ENCODE data around the gene UGT1A10.
"Not testable (repeated sequence)": the region's sequence is repeated elsewhere in the genome, so short reads cannot be mapped to it uniquely, and the experiment has no call there.

DNA sequence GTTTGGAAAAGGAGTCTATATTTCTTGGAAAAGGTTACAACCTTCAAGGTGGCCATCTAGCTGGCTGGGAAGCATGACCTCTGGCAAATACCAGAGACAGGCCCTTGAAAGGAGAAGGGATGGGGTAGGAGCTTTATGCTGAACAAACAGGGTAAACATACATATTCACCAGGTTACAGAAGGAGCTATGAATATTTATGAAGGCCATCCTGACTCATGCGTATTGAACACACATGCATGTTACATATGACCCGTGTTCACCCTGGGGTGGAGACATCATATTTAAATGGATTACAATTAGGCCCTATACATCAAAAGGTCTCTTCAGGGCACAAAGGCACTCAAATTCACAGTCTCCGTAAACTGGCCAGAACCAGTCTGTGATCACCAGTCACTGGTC lies 19.7 kb downstream of the UGT1A10 start:
- TF ChIP-seq, protein P1, sequence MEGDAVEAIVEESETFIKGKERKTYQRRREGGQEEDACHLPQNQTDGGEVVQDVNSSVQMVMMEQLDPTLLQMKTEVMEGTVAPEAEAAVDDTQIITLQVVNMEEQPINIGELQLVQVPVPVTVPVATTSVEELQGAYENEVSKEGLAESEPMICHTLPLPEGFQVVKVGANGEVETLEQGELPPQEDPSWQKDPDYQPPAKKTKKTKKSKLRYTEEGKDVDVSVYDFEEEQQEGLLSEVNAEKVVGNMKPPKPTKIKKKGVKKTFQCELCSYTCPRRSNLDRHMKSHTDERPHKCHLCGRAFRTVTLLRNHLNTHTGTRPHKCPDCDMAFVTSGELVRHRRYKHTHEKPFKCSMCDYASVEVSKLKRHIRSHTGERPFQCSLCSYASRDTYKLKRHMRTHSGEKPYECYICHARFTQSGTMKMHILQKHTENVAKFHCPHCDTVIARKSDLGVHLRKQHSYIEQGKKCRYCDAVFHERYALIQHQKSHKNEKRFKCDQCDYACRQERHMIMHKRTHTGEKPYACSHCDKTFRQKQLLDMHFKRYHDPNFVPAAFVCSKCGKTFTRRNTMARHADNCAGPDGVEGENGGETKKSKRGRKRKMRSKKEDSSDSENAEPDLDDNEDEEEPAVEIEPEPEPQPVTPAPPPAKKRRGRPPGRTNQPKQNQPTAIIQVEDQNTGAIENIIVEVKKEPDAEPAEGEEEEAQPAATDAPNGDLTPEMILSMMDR (IDR thresholded peaks at IDR 0.05; ENCODE audit: borderline replicate concordance, extremely low read depth, low read length, poor library complexity, severe bottlenecking): not testable (repeated sequence)
- not testable (repeated sequence) for TF ChIP-seq EZH2 (IDR thresholded peaks at IDR 0.05; ENCODE audit: borderline replicate concordance, low read depth, low read length, severe bottlenecking)
